NCI-H446 treated with DMSO at 0.1 percent for 48 hours (cell line): Measurements from ENCODE around the gene SNAPIN.

Source experiments
- DNase-seq: peaks from one replicate; lab custom pipeline; 2025; lab: John Stamatoyannopoulos, UW

SNAPIN gene, protein sequence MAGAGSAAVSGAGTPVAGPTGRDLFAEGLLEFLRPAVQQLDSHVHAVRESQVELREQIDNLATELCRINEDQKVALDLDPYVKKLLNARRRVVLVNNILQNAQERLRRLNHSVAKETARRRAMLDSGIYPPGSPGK

DNA sequence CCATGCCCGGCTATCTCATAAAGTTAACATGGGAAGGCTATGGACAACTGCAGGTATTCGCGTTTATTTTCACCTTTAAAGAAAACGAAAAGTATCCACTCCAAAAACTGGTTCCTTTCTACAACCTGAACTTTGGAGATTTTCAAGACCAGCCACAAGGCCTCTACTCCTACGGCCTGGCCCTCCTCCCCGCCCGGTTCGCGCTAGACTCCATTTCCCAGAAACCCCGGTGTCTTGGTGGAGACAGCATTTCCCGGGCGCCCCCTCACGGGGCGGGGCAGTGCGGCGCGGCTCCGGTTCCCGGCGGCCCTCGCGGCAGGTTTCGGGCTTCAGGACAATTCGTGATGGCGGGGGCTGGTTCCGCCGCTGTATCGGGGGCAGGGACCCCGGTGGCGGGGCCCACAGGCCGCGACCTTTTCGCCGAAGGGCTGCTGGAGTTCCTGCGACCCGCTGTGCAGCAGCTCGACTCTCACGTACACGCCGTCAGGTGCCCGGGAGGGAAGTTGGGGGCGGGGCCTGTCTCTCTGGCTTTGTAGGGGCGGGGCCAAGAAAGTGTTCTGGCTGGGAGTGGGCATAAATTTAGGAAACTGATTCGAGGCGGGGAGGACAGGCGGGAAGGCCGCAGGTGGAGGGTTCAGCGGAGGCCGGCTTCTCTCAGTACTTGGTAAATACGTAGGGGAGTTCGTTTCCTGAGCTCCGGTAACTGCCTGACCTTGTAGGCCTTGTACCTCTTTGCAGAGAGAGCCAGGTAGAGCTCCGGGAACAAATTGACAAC lies at the start of gene SNAPIN:
Gene SNAPIN, plus strand, starts transcription at position 304 of the 775 bp plus-strand sequence. Its CDS starts 41 bp downstream, at position 345.
- DNase-seq, result peak; percentile 73

DNA sequence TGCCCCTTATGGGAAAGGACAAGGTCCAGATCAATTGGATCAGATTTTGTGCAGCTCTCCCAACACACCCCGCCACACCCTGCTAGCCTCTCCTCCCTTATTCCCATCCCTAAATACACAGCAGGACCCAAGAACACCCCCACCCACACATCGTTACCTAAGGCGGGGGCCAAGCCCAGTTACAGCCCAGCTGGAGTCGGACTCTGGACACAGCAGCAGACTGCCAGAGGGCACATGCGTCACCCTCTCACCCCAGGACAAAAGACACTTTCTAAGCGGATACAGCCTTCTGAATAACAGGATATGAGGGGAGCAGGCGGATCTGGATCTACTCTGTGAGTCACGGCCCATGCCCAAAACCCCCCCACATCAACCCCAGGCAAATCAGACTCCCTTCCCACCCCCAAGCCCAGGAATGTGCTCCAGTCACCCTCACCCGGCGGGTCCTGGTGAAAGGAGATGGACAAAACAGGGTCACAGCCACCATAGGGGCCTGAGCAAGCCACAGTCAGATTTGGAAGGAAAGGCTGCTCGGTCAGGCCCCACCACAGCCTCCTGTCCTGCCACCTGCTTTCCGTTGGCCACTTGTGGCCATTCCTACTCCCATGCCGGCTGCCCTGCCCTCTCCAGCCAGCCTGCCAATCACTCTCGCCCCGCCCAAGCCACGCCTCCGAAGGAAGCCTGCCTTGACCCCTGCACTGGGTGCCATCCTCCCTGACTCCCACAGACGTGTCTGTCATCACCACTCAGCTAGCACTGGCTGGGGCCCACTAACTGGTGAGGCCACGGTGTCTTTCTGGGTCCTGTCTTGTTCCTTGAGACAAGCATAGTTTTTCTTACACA lies 49.5 kb upstream of the SNAPIN start:
- no peak for DNase-seq

- no peak for DNase-seq
Observed at GRCh38 chr1:153609585-153609907, 49.0 kb upstream of the SNAPIN start.

DNA sequence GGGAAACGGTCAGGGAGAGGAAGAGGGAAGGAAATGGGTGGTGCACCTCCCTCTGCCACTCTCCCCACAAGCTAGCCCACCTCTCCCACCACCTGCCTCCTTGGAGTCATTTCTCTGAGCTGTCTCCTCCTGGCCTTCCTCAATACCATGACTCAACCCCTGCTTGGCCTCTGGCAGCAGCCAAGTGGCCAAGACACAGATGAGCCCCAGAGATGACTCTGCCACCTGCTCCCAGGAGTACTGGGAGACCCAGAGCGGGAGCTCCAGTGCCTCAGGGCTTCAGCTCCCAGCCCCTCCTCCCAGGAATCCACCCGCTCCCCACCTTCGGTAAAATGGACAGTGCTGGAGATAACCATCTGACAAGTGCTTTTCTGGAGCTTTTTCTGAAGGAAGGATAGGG lies 48.2 kb upstream of the SNAPIN start:
- DNase-seq, result no peak

GRCh38 chr1:153610811-153611301 lies 47.6 kb upstream of the SNAPIN start:
- DNase-seq, result no peak

DNA sequence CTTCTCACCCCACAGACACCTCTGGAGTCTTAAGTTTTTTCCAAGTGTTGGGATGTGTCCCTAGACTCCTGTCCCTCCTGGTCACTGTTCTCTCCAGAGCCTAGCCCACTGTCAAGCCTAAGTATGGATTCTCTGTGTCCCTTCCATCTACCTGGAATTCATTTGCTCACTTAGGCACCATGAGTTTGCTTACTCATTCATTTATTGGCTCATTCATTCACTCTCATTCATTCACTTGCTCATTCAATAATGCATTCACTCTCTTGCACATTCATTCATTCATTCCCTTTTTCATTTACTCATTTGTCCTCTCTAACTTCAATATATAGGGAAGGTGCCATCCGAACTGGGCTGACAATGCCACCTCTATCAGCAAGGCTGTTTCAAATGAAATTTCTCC lies 47.1 kb upstream of the SNAPIN start:
- no peak for DNase-seq

DNA sequence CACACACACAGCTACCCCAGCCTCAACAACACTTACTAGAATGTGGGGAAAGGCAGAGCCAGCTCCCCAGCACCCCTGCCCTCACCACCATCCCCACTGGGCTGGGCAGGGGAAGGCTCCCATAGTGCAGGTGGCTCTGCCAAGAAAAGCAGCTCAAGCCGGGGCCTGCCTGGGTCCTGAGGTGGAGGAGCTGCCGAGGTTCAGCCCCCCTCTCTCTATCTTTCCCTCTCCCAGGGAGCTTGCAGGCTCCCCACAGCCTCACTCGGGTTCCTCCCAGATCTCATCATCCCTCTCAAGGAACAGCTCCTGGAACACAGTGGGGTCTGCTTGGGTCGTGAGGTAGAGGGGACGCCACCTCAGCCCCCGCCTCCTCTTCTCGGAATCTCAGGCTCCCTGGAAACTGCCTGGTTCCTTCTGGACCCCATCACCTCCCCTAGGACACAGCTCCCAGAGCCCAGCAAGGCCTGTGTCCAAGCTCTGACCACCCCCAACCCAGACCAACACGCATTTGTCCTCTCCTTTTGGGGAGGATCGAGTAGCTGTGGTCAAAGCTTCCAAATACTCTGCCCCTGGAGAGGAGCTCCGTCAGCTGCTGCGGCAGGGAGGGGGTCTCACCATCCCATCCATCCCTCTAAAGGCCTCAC lies 46.3 kb upstream of the SNAPIN start:
- DNase-seq, result no peak

GRCh38 chr1:153612755-153613331 lies 45.7 kb upstream of the SNAPIN start, which contains the start of gene S100A16:
Gene S100A16, minus strand, starts transcription at chr1:153613137. Its CDS starts 4,986 bp downstream, at chr1:153608151.
- DNase-seq, result peak; percentile 55

- no peak for DNase-seq
Observed at GRCh38 chr1:153613406-153613805, 45.1 kb upstream of the SNAPIN start.

DNA sequence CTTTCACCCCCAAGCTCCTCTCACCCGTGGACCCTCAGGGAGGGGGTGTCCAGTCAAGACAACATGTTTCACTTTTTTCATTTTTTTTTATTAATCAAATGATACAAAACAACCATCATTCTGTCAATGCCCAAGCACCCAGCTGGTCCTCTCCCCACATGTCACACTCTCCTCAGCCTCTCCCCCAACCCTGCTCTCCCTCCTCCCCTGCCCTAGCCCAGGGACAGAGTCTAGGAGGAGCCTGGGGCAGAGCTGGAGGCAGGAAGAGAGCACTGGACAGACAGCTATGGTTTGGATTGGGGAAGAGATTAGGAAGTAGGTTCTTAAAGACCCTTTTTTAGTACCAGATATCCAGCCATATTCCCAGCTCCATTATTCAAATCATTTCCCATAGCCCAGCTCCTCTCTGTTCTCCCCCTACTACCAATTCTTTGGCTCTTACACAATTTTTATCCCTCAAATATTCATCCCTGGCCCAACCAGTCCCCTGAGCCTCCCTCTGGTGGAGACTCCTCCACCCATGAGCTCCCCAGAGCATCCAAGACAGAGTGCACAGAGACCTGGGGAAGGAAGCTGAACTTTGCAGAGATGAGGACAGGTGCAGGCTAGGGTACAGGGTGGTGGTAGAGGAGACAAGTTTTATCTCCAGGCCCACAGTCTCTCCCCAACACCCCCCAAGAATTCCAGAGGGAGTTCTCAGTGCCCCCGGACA lies 44.2 kb upstream of the SNAPIN start:
- DNase-seq, result no peak

DNA sequence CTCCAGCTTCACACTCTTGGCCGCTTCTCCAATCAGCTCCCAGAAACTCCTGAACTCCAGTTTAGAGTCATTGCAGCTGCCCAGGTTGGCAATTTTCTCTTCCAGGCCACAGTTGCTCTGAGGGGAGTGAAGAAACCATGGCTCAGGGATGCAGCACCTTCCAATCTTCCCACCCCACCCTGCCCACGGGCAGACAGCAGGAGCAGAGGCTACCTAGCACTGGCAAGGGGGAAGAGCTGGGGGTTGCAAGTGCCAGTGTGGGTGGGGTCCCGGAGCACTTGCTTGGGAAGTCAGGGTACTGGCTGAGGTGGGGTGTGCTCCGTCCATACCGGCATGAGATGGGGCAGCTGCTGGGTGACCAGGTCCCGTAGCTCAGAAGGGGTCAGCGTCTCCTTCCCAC lies 43.6 kb upstream of the SNAPIN start:
- DNase-seq, result no peak

- DNase-seq, result no peak
Observed at GRCh38 chr1:153615406-153615805, 43.1 kb upstream of the SNAPIN start.

DNA sequence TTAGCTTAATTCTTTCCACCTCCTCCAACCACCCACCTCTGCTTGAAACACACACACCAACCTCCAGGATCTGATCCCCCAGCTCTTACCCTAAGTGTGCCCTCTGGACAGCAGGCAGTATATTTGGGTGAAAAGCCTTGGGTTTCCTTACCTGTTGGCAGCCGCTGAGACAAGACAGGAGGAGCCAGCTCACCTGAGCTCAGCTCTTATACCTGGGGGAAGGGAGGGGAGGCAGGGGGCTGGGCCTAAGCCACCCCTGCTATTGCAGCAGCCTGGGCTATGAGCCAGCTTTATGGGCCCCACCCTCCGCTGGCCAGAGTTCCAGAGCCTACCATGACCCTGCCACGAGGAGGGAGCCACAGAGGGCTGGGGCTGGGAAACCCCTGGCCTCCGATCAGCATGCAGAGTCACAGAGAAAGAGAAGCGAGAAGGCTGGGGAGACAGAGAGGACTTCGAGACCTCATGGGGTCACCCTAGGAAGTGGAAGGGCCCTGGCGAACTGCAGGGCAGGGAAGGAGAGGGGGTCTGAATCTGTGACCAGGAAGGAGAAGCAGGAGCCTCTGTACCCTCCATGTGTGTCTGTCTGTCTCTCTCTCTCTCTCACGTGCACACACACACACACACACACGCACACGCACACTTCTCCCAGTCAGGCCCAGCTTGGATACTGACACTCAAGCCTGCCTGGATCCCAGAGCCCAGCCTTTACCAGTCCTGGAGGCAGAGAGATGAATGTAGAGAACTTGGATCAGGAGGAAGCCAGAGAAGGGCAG lies 42.2 kb upstream of the SNAPIN start, which contains the start of gene S100A14:
Gene S100A14, minus strand, starts transcription at position 182 of the 773 bp plus-strand sequence. CDS start 467 bp downstream, outside the sequence.
- DNase-seq, result no peak

GRCh38 chr1:153616917-153617311 lies 41.6 kb upstream of the SNAPIN start:
- DNase-seq, result no peak

GRCh38 chr1:153617663-153618062 lies 40.8 kb upstream of the SNAPIN start:
- no peak for DNase-seq

GRCh38 chr1:153619171-153619570 lies 39.3 kb upstream of the SNAPIN start:
- DNase-seq, result no peak

- no peak for DNase-seq
Observed at GRCh38 chr1:153623101-153623500, 35.4 kb upstream of the SNAPIN start.

DNA sequence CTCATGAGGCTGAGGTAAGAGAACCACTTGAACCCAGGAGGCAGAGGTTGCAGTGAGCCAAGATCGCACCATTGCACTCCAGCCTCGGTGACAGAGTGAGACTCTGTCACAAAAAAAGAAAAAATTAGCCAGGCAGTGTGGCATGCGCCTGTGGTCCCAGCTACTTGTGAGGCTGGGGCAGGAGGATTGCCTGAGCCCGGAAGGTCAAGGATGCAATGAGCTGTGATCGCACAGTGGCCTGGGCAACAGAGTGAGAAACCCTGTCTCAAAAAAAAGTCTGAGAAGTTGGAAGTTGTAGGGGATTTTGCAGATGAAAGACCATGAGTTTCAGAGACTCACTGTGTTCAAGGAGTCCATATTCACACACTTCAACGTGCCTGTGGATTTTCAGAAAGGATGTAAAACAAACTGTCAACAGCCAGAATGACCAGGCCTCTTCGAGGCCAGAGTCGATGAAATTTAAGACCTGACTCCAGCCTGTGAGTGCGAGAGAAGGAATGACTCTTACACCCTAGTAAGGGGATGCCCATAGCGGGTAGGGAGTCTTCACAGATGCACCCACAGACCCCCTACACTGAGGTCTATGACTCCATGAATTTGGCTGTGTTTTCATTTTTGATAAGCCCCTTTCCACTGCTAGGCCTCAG lies 33.4 kb upstream of the SNAPIN start:
- DNase-seq, result no peak

DNA sequence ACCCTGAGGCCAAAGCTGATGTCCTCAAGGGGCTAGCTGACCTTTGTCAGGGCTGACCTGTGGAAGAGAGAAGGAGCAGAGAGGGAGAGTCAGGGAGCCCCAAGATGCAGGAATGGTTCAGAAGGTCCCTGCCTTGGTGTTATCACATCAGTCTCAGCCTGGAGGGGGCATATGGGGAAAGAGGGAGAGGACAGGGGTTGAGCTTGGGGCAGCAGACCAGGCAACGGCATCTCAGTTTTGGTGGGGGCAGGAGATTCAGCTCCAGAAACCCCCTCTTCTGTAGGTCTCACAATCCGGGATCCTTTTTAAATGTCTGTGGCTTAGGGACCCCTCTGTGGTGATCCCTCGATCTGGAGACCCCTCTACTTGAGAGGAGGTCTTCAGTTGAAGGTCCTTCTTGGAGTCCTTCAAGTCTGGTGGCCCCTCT lies 32.0 kb upstream of the SNAPIN start:
- DNase-seq, result no peak
